AG10803 (cell line): ENCODE measurements around the gene PRDM16.
A peak's percentile ranks its signal among the peaks of the same experiment; 100 is the strongest.

Experiments used
- DNase-seq: peaks from one replicate; pipeline ENCODE4 v3.0.0; 2010; ENCODE audit warnings: low read depth
- H3K4me3 ChIP-seq: 2 replicates; pipeline ENCODE4 v1.5.1; 2011; ENCODE audit warnings: mild to moderate bottlenecking, low read length, control low read depth
- TF ChIP-seq, protein P1 (sequence below): conservative IDR thresholded peaks from 2 replicates; pipeline ENCODE4 v1.5.1; 2011; ENCODE audit warnings: mild to moderate bottlenecking, low read length, control low read depth, inconsistent platforms

PRDM16 gene

DNA sequence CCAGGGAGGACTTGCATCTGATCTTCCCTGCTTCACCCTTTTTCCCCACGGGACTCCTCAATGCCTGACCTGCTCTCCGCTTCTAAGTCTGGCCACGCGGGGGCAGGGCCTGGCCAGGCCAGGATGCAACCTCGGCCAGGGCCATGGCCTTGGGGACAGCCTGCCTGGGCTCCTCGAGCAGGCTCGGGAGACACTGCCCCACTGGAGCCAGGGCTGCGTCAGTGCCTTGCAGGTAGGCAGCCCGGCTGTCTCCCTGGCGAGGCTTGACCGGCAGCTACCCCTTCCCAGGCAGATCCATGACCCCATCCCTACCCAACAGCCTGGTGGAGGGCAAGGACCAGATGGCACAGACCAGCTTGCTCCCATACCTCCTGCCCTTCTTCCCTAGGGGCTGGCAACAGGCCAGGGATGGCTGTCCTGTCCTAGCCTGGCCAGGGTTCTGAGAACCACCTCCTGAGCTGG lies 2.7 kb upstream of the PRDM16 start:
- H3K4me3 ChIP-seq: no peak overlapping the region
- DNase-seq: peak; percentile 8

DNA sequence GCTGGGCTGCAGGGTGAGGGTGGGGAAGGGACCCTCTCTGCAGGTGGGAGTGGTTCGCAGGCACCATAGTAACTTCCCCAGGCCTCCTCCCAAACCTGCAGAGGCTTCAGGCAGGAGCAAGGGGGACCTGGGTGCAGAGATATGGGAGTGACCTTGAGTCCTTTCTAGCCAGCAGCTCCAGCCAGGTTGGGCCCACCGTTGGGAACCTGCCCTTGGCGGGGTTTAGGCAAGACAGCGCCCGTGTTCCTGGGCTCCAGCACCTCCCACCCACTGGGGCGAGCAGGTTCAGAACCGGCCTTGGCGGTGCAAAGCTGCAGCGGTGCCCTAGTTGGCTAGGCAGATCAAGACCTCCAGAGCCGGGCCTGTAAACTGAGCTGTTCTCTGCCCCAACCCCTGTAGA lies 2.2 kb upstream of the PRDM16 start:
- TF ChIP-seq, protein P1, sequence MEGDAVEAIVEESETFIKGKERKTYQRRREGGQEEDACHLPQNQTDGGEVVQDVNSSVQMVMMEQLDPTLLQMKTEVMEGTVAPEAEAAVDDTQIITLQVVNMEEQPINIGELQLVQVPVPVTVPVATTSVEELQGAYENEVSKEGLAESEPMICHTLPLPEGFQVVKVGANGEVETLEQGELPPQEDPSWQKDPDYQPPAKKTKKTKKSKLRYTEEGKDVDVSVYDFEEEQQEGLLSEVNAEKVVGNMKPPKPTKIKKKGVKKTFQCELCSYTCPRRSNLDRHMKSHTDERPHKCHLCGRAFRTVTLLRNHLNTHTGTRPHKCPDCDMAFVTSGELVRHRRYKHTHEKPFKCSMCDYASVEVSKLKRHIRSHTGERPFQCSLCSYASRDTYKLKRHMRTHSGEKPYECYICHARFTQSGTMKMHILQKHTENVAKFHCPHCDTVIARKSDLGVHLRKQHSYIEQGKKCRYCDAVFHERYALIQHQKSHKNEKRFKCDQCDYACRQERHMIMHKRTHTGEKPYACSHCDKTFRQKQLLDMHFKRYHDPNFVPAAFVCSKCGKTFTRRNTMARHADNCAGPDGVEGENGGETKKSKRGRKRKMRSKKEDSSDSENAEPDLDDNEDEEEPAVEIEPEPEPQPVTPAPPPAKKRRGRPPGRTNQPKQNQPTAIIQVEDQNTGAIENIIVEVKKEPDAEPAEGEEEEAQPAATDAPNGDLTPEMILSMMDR: no peak
- no peak for DNase-seq
- no peak overlapping the region for H3K4me3 ChIP-seq

More for the DNA sequence above, 2.7 kb upstream of the PRDM16 start:
- TF ChIP-seq, protein P1: peak; percentile 31

DNA sequence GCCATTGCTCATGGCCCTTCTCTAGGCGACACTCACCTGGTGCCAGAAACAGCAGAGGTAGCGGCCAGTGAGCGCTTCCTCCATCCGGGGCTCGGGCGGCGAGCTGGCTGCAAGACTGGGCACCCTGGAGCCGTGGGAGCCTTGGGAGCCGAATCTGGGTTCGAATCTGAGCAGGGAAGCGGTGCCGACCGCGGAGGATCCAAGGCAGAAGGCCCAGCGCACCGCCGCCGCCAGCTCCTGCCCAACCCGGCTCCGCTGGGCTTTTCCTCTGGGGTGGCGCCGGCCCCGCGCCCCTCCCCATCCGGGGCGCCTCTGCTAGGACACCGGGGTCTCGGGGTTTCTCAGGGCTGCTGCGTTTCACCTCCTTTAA lies 1.7 kb upstream of the PRDM16 start:
- DNase-seq: no peak
- TF ChIP-seq, protein P1: no peak
- no peak overlapping the region for H3K4me3 ChIP-seq

DNA sequence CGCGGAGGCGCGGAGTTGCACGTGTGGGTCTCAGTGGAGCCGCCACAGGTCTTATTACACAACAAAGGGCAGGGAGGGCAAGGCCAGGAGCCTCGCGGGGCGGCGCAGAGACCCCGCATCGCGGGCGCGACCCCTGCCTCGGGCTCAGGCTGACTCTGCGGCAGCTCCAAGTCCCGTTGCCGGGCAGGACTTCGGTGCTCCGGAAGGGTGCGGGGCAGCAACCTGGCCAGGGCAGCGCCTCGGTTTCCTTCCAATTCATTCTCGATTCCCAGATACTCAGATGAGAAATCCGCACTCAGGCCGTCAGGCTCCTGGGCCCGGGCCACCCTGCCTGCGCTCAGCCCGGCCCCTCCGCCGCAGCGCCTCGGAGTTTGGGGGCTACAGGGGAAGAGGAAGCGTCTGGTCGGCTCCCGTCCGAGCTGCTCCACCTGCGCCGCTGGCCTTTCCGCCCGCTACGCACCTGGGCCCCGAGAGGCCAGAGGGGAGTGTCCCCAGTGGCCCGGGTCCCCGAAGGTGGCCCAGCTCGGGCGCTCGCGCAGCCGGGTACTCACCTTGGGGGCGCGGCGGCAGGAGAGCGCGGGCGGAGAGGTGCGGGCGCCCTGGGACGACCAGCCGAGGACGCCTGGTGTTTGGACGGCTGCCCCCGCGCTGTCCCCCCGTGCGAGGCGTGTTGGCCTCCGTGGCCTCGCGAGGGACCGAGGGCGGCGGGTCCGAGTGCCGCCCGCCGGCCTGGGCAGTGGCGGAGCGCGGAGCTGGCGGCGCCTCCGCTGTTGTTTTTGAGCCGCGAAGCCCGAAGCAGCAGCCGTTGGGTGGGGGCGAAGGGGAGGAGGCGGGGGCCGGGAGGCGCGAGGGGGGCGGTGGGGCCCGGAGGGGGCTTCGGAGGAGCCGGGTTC lies 1.1 kb upstream of the PRDM16 start:
- TF ChIP-seq, protein P1: no peak
- H3K4me3 ChIP-seq: no peak overlapping the region
- no peak for DNase-seq

DNA sequence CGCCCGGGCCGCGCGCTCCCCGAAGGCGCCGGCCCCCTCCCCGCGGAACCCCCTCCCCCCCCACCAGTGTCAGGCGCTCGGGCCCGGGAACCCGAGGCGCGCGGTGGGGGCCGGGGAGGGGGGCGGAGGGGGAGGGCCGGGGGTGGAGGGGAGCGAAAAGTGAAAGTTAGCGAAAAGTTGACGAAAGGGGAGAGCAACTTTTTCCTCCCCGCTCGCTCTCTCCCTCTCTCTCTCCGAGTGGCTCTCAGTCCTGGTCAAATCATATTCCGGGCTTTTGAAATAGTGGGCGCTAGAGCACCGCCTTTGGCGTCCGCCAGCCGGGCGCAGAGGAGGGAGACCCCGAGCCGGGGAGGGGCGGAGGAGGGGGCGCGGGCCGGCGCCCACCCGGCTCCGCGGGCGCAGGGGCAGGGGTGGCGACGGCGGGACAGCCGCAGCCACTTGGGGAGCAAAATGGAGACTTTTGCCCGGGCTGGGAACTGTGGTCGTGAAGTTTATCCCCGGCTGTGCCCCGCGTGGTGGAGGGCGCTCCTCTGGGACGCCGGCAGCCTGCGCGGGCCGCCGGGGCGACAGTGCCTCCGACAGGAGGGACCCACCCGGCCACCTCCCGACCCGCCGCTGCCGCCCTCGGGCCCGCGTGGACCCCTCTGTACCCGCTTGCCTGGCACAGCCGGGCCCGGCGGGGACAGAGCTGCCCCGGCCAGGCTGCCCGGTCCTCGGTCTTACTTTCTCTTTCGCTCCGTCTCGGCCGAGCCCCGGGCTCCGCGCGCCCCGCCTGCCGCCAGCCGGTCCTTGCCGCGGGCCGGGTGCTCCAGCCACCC lies 697 bp downstream of the PRDM16 start:
- H3K4me3 ChIP-seq: peak overlapping the region; percentile 51
- TF ChIP-seq, protein P1: peak; percentile 34

DNA sequence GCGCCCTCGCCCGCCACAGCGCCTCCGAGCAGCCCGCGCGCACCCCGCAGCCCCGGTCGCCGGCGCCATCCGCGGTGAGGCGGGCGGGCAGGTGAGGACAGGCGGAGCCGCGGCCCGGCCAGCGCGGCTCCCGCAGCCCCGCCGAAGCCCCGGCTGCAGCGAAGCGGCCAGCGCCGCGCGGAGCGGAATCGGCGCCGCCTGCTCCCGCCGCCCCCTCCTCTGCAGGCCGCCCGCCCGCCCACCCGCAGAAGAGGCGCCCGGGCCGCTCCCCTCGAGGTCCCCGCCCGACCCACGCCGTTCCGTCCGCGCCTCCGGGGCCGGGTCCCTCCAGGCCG lies 1.3 kb downstream of the PRDM16 start:
- no peak for DNase-seq
- H3K4me3 ChIP-seq: peak overlapping the region; percentile 51
- TF ChIP-seq, protein P1: no peak

More for the DNA sequence above, 697 bp downstream of the PRDM16 start:
- DNase-seq: peak; percentile 47
